H9 (cell line): ENCODE measurements around the gene ZDHHC16. TPM values are rescaled to one million over a fixed set of nuclear protein-coding genes. Genes with fewer than 3 reads are reported as not detected.

Experiments
- DNase-seq: peaks from one replicate; pipeline ENCODE4 v3.0.0-alpha.2; 2017
- H2AFZ ChIP-seq: one replicate; pipeline ENCODE4 v1.6.1; 2013; ENCODE audit warnings: mild to moderate bottlenecking, low read length, control low read depth, moderate library complexity
- H2AK5ac ChIP-seq: 2 replicates; pipeline ENCODE4 v1.6.1; 2013; ENCODE audit warnings: low read length, control low read depth, mixed read lengths; ENCODE audit not compliant: insufficient read length
- H2BK120ac ChIP-seq: one replicate; pipeline ENCODE4 v1.6.1; 2013; ENCODE audit warnings: low read depth, mild to moderate bottlenecking, low read length, control low read depth, inconsistent platforms; ENCODE audit not compliant: poor library complexity, severe bottlenecking
- H2BK12ac ChIP-seq: 2 replicates; pipeline ENCODE4 v1.6.1; 2013; ENCODE audit warnings: low read length, control low read depth, mixed read lengths, low read depth; ENCODE audit not compliant: insufficient read length
- H2BK15ac ChIP-seq: 2 replicates; pipeline ENCODE4 v1.6.1; 2013; ENCODE audit warnings: low read depth, low read length, control low read depth
- H2BK20ac ChIP-seq: one replicate; pipeline ENCODE4 v1.6.1; 2013; ENCODE audit warnings: low read depth, mild to moderate bottlenecking, low read length, control low read depth, inconsistent platforms; ENCODE audit not compliant: poor library complexity, severe bottlenecking
- H2BK5ac ChIP-seq: 2 replicates; pipeline ENCODE4 v1.6.1; 2013; ENCODE audit warnings: low read length, control low read depth, mixed read lengths; ENCODE audit not compliant: insufficient read length
- H3K14ac ChIP-seq: 2 replicates; pipeline ENCODE4 v1.6.1; 2013; ENCODE audit warnings: low read length, control low read depth; ENCODE audit not compliant: insufficient read depth
- H3K18ac ChIP-seq: 2 replicates; pipeline ENCODE4 v1.6.1; 2013; ENCODE audit warnings: low read depth, mild to moderate bottlenecking, mixed read lengths, low read length, control low read depth; ENCODE audit not compliant: insufficient read length
- H3K23ac ChIP-seq: 2 replicates; pipeline ENCODE4 v1.6.1; 2013; ENCODE audit warnings: low read length, control low read depth, mixed read lengths, low read depth; ENCODE audit not compliant: insufficient read length
- H3K23me2 ChIP-seq: 2 replicates; pipeline ENCODE4 v1.6.1; 2013; ENCODE audit warnings: low read depth, mild to moderate bottlenecking, mixed read lengths, low read length, control low read depth; ENCODE audit not compliant: insufficient read length, poor library complexity, severe bottlenecking
- H3K27ac ChIP-seq: 2 replicates; pipeline ENCODE4 v1.5.1; 2013; ENCODE audit warnings: low read length, control low read depth, mixed read lengths, low read depth; ENCODE audit not compliant: insufficient read length
- H3K27me3 ChIP-seq: 2 replicates; pipeline ENCODE4 v1.6.1; 2013; ENCODE audit warnings: low read length, control low read depth, inconsistent platforms; ENCODE audit not compliant: insufficient read depth
- H3K4ac ChIP-seq: 2 replicates; pipeline ENCODE4 v1.6.1; 2013; ENCODE audit warnings: low read depth, mild to moderate bottlenecking, control low read depth, inconsistent platforms, low read length, moderate library complexity
- H3K4me1 ChIP-seq: 2 replicates; pipeline ENCODE4 v1.6.1; 2013; ENCODE audit warnings: low read length, control low read depth, inconsistent platforms; ENCODE audit not compliant: insufficient read depth
- H3K4me2 ChIP-seq: 2 replicates; pipeline ENCODE4 v1.6.1; 2013; ENCODE audit warnings: low read length, control low read depth, mixed read lengths; ENCODE audit not compliant: insufficient read length, insufficient read depth
- H3K56ac ChIP-seq: 2 replicates; pipeline ENCODE4 v1.6.1; 2013; ENCODE audit warnings: low read depth, mild to moderate bottlenecking, mixed read lengths, low read length, control low read depth; ENCODE audit not compliant: insufficient read length
- H3K79me1 ChIP-seq: 2 replicates; pipeline ENCODE4 v1.6.1; 2013; ENCODE audit warnings: low read depth, mild to moderate bottlenecking, moderate library complexity, low read length, control low read depth, inconsistent platforms; ENCODE audit not compliant: insufficient read depth, poor library complexity, severe bottlenecking
- H3K79me2 ChIP-seq: 2 replicates; pipeline ENCODE4 v1.6.1; 2013; ENCODE audit warnings: low read length, control low read depth, inconsistent platforms; ENCODE audit not compliant: insufficient read depth
- H3K9ac ChIP-seq: 2 replicates; pipeline ENCODE4 v1.6.1; 2013; ENCODE audit warnings: low read length, control low read depth, mixed read lengths; ENCODE audit not compliant: insufficient read length; ENCODE audit errors: extremely low read depth
- H3K9me3 ChIP-seq: one replicate; pipeline ENCODE4 v1.6.1; 2013; ENCODE audit warnings: low read depth, low read length, inconsistent platforms; ENCODE audit not compliant: control insufficient read depth
- H3T11ph ChIP-seq: one replicate; pipeline ENCODE4 v1.6.1; 2013; ENCODE audit warnings: mild to moderate bottlenecking, low read length, control low read depth, inconsistent platforms
- H4K20me1 ChIP-seq: one replicate; pipeline ENCODE4 v1.6.1; 2013; ENCODE audit not compliant: control insufficient read depth, insufficient read length, insufficient read depth
- H4K5ac ChIP-seq: 2 replicates; pipeline ENCODE4 v1.6.1; 2013; ENCODE audit warnings: low read depth, mild to moderate bottlenecking, mixed read lengths, low read length, control low read depth; ENCODE audit not compliant: insufficient read length
- H4K8ac ChIP-seq: replicated peaks from 2 replicates; pipeline ENCODE4 v1.6.1; 2013; ENCODE audit warnings: low read length, control low read depth, mixed read lengths, low read depth; ENCODE audit not compliant: insufficient read length
- H4K91ac ChIP-seq: 2 replicates; pipeline ENCODE4 v1.6.1; 2013; ENCODE audit warnings: low read depth, mild to moderate bottlenecking, moderate library complexity, mixed read lengths, low read length, control low read depth; ENCODE audit not compliant: insufficient read length
- H3K27ac Mint-ChIP-seq, 3 experiments: 2 replicates in 2 of 3; 3 replicates in 1 of 3; pipeline ENCODE4 v1.8.0; 2020 to 2021; ENCODE audit warnings: mixed read lengths in 3 of 3, mild to moderate bottlenecking in 1 of 3, moderate library complexity in 1 of 3
- H3K27me3 Mint-ChIP-seq: 2 replicates; pipeline ENCODE4 v1.8.0; 2021; ENCODE audit warnings: low read depth, mild to moderate bottlenecking, moderate library complexity, mixed read lengths
- H3K36me3 Mint-ChIP-seq, 3 experiments: 2 replicates in 2 of 3; 3 replicates in 1 of 3; pipeline ENCODE4 v1.8.0; 2020 to 2021; ENCODE audit warnings: low read depth in 3 of 3, mixed read lengths in 3 of 3; ENCODE audit not compliant: insufficient read depth in 1 of 3
- H3K4me1 Mint-ChIP-seq, 2 experiments: 2 replicates each; pipeline ENCODE4 v1.8.0; 2020; ENCODE audit warnings: mixed read lengths in 2 of 2
- H3K4me3 Mint-ChIP-seq, 2 experiments: 2 replicates in 1 of 2; 3 replicates in 1 of 2; pipeline ENCODE4 v1.8.0; 2020 to 2021; ENCODE audit warnings: mild to moderate bottlenecking in 2 of 2, mixed read lengths in 2 of 2, moderate library complexity in 1 of 2
- H3K9me3 Mint-ChIP-seq, 2 experiments: 2 replicates in 1 of 2; 3 replicates in 1 of 2; pipeline ENCODE4 v1.8.0; 2020; ENCODE audit warnings: mild to moderate bottlenecking in 2 of 2, mixed read lengths in 2 of 2, moderate library complexity in 1 of 2
- WGBS: extraction: QIAGEN DNeasy Blood & Tissue Kit; methylation state at CpG from one replicate; pipeline ENCODE4 v1.1.7; 2013; ENCODE audit warnings: missing lambda C conversion rate, low lambda C conversion rate, mixed read lengths; ENCODE audit not compliant: insufficient read length; ENCODE audit errors: extremely low coverage; 5-methylcytosine and 5-hydroxymethylcytosine counted together
- total RNA-seq: library from RNA; stranded (reverse); gene quantifications from 2 replicates; pipeline ENCODE4 v1.2.1, GENCODE V29; 2021
- TF ChIP-seq, protein P1 (sequence below): fragments of 200-600 bp; sonication (generic); conservative IDR thresholded peaks from 3 replicates; pipeline ENCODE4 v1.8.0; 2021; ENCODE audit warnings: antibody characterized with exemption, mild to moderate bottlenecking

The ZDHHC16 gene
- total RNA-seq, 1 experiment from 2014 or later = 45.4 TPM

DNA sequence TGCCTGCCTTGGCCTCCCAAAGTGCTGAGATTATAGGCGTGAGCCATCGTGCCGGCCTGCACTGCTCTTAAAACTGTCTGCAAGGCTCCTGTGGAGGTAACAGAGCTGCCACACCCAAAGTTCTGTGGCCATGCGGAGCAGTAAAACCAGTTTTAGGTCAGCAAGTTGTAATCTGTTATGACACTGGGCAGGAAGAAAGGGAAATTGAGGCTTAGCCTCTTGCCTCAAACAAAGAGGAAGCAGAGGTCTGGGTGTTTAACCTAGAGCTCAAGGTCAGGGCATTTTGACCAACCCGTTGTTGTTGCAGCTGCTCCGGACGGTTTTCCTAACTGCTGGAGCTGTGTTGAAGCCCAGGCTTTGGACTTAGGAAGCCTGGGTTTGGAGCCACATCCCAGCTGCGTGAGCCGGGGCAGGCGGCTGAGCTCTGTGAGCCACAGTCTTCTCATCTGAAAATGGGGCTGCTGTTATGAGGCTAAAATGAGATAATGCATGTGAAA, 37.4 kb upstream of the ZDHHC16 start:
- WGBS = no CpG with 5 or more reads among the region's 10 CpGs
- H3K36me3 Mint-ChIP-seq = no peaks in the 10 kb centered on the region
- no peak overlapping the region for H2AFZ ChIP-seq

More for the DNA sequence above, 37.4 kb upstream of the ZDHHC16 start:
- Histone ChIP-seq H2BK12ac (no peak overlapping the region), H4K20me1 (no peaks in the 10 kb centered on the region), H2BK5ac (no peak overlapping the region), H3K18ac (no peak overlapping the region), H3T11ph (no peak overlapping the region), H4K5ac (no peak overlapping the region), H4K8ac (no peak overlapping the region), H2BK15ac (no peak overlapping the region), H3K14ac (no peak overlapping the region), H3K4me1 (no peaks in the 10 kb centered on the region), H4K91ac (no peak overlapping the region), H3K4ac (no peak overlapping the region), H3K23me2 (peaks cover 3% of the 10 kb centered on the region), H3K27me3 (no peaks in the 10 kb centered on the region), H3K79me1 (no peaks in the 10 kb centered on the region), H3K23ac (no peak overlapping the region), H3K27ac (no peak overlapping the region), H3K9ac (no peak overlapping the region), H2BK120ac (no peak overlapping the region), H3K9me3 (no peaks in the 10 kb centered on the region), H3K79me2 (no peaks in the 10 kb centered on the region), H2BK20ac (no peak overlapping the region), H3K56ac (no peak overlapping the region), H2AK5ac (no peak overlapping the region), H3K4me2 (no peak overlapping the region)
- no peak overlapping the region for H3K4me3 Mint-ChIP-seq
- DNase-seq = no peak
- H3K27ac Mint-ChIP-seq = no peak overlapping the region
- H3K27me3 Mint-ChIP-seq = no peaks in the 10 kb centered on the region
- H3K4me1 Mint-ChIP-seq = peaks cover 0 to under 1% of the 10 kb centered on the region in 2 experiments; a peak in 2 of 4 replicates
- H3K9me3 Mint-ChIP-seq = no peaks in the 10 kb centered on the region
- TF ChIP-seq, protein P1, sequence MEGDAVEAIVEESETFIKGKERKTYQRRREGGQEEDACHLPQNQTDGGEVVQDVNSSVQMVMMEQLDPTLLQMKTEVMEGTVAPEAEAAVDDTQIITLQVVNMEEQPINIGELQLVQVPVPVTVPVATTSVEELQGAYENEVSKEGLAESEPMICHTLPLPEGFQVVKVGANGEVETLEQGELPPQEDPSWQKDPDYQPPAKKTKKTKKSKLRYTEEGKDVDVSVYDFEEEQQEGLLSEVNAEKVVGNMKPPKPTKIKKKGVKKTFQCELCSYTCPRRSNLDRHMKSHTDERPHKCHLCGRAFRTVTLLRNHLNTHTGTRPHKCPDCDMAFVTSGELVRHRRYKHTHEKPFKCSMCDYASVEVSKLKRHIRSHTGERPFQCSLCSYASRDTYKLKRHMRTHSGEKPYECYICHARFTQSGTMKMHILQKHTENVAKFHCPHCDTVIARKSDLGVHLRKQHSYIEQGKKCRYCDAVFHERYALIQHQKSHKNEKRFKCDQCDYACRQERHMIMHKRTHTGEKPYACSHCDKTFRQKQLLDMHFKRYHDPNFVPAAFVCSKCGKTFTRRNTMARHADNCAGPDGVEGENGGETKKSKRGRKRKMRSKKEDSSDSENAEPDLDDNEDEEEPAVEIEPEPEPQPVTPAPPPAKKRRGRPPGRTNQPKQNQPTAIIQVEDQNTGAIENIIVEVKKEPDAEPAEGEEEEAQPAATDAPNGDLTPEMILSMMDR = no peak
